Immature natural killer cell (primary cell): ENCODE results near the gene PCDHA4. TPM values are rescaled to one million over a fixed set of nuclear protein-coding genes. Genes with fewer than 3 reads are reported as not detected.
A peak's percentile ranks its signal among the peaks of the same experiment; 100 is the strongest.
"Not testable (repeated sequence)": the region's sequence is repeated elsewhere in the genome, so short reads cannot be mapped to it uniquely, and the experiment has no call there.

Source experiments
- DNase-seq, 3 donors: peaks; one replicate each; pipeline ENCODE4 v3.0.0; 2022; ENCODE audit warnings: mixed read lengths in 1 of 3
- H3K27ac Mint-ChIP-seq, 6 donors: one replicate each; pipeline ENCODE4 v1.8.0; 2020; ENCODE audit warnings: mixed read lengths in 6 of 6, mild to moderate bottlenecking in 5 of 6, inconsistent platforms in 4 of 6, moderate library complexity in 3 of 6
- H3K27me3 Mint-ChIP-seq, 3 donors: one replicate each; pipeline ENCODE4 v1.8.0; 2020 to 2021; ENCODE audit warnings: low read depth in 3 of 3, mild to moderate bottlenecking in 3 of 3, mixed read lengths in 3 of 3, moderate library complexity in 3 of 3, inconsistent platforms in 1 of 3
- H3K36me3 Mint-ChIP-seq, 3 donors: one replicate each; pipeline ENCODE4 v1.8.0; 2020; ENCODE audit warnings: mixed read lengths in 3 of 3, inconsistent platforms in 2 of 3, mild to moderate bottlenecking in 2 of 3
- H3K4me1 Mint-ChIP-seq, 2 donors: one replicate each; pipeline ENCODE4 v1.8.0; 2020; ENCODE audit warnings: inconsistent platforms in 2 of 2, mild to moderate bottlenecking in 2 of 2, mixed read lengths in 2 of 2, moderate library complexity in 1 of 2
- H3K4me3 Mint-ChIP-seq, 5 donors: one replicate each; pipeline ENCODE4 v1.8.0; 2020; ENCODE audit warnings: mild to moderate bottlenecking in 5 of 5, mixed read lengths in 5 of 5, inconsistent platforms in 3 of 5, moderate library complexity in 3 of 5
- H3K9me3 Mint-ChIP-seq, 6 donors: one replicate each; pipeline ENCODE4 v1.8.0; 2020; ENCODE audit warnings: mild to moderate bottlenecking in 6 of 6, mixed read lengths in 6 of 6, inconsistent platforms in 4 of 6, moderate library complexity in 3 of 6
- polyA plus RNA-seq, 3 donors: library from polyadenylated mRNA; unstranded; fragments of 300-500 nt; fragmentation: Illumina TruSeq; gene quantifications; one replicate each; pipeline ENCODE4 v1.2.3, GENCODE V29; 2021

The PCDHA4 gene
- polyA plus RNA-seq: not detected

- Mint-ChIP-seq H3K9me3 (peaks cover 12 to 40% (median 24%) of the 10 kb centered on the region in 6 donors), H3K36me3 (peaks cover 4 to 5% (median 5%) of the 10 kb centered on the region in 3 donors), H3K27ac (no peak within 1 kb of the TSS), H3K4me1 (no peaks in the 10 kb centered on the region), H3K27me3 (peaks cover 6 to 18% (median 18%) of the 10 kb centered on the region in 3 donors), H3K4me3 (peak within 1 kb of the TSS in 1 of 5 donors; percentile 27)
- no peak for DNase-seq
Measured at GRCh38 chr5:140806834-140807775, at the start of gene PCDHA4. TSS of gene PCDHA4 (plus strand) at chr5:140807068.

GRCh38 chr5:140764177-140764973 lies 42.5 kb upstream of the PCDHA4 start:
- Mint-ChIP-seq H3K9me3 (peaks cover 29 to 93% (median 84%) of the 10 kb centered on the region in 6 donors), H3K4me1 (no peaks in the 10 kb centered on the region), H3K27ac (no peak overlapping the region), H3K4me3 (no peak overlapping the region), H3K27me3 (peaks cover 0 to 7% (median 1%) of the 10 kb centered on the region in 3 donors), H3K36me3 (peaks cover 7 to 16% (median 15%) of the 10 kb centered on the region in 3 donors)
- DNase-seq: no peak

GRCh38 chr5:140767444-140767843 lies 39.4 kb upstream of the PCDHA4 start:
- Mint-ChIP-seq H3K9me3 (peaks cover 32 to 95% (median 82%) of the 10 kb centered on the region in 6 donors), H3K4me3 (no peak overlapping the region), H3K4me1 (no peaks in the 10 kb centered on the region), H3K36me3 (peaks cover 7 to 16% (median 12%) of the 10 kb centered on the region in 3 donors), H3K27me3 (peaks cover 0 to 5% (median 3%) of the 10 kb centered on the region in 3 donors), H3K27ac (no peak overlapping the region)
- no peak for DNase-seq

- Mint-ChIP-seq H3K9me3 (peaks cover 21 to 85% (median 62%) of the 10 kb centered on the region in 6 donors), H3K4me3 (peak overlapping the region in 1 of 5 donors; percentile 38), H3K27me3 (peaks cover 0 to 12% (median 0%) of the 10 kb centered on the region in 3 donors), H3K27ac (no peak overlapping the region), H3K36me3 (peaks cover 0 to 18% (median 9%) of the 10 kb centered on the region in 3 donors), H3K4me1 (no peaks in the 10 kb centered on the region)
- DNase-seq: no peak
Measured at GRCh38 chr5:140780512-140780911, 26.4 kb upstream of the PCDHA4 start.

- peaks cover 13 to 33% (median 14%) of the 10 kb centered on the region in 3 donors for H3K27me3 Mint-ChIP-seq
- no peak within 1 kb of the TSS for H3K27ac Mint-ChIP-seq
- no peaks in the 10 kb centered on the region for H3K4me1 Mint-ChIP-seq
- H3K36me3 Mint-ChIP-seq: peaks cover 0 to 17% (median 12%) of the 10 kb centered on the region in 3 donors
- H3K9me3 Mint-ChIP-seq: peaks cover 26 to 78% (median 39%) of the 10 kb centered on the region in 6 donors
- peak within 1 kb of the TSS in 1 of 5 donors; percentile 13 for H3K4me3 Mint-ChIP-seq
- no peak for DNase-seq
Measured at GRCh38 chr5:140785905-140786686, 20.8 kb upstream of the PCDHA4 start, which contains the start of gene PCDHA1. TSS of gene PCDHA1 (plus strand) at chr5:140786140.

- not testable (repeated sequence) for DNase-seq, H3K4me1 Mint-ChIP-seq, H3K27ac Mint-ChIP-seq, H3K4me3 Mint-ChIP-seq
- peaks cover 0 to 13% (median 8%) of the 10 kb centered on the region in 3 donors for H3K36me3 Mint-ChIP-seq
- H3K9me3 Mint-ChIP-seq: peaks cover 26 to 80% (median 39%) of the 10 kb centered on the region in 6 donors
- H3K27me3 Mint-ChIP-seq: peaks cover 17 to 38% (median 18%) of the 10 kb centered on the region in 3 donors
Measured at GRCh38 chr5:140787422-140787821, 19.4 kb upstream of the PCDHA4 start.

GRCh38 chr5:140787849-140788504 lies 18.9 kb upstream of the PCDHA4 start:
- H3K9me3 Mint-ChIP-seq: peaks cover 22 to 80% (median 40%) of the 10 kb centered on the region in 6 donors
- DNase-seq, H3K27ac Mint-ChIP-seq, H3K4me1 Mint-ChIP-seq, H3K4me3 Mint-ChIP-seq: not testable (repeated sequence)
- peaks cover 17 to 36% (median 18%) of the 10 kb centered on the region in 3 donors for H3K27me3 Mint-ChIP-seq
- H3K36me3 Mint-ChIP-seq: peaks cover 0 to 13% (median 12%) of the 10 kb centered on the region in 3 donors

- Mint-ChIP-seq H3K27me3 (peaks cover 14 to 37% (median 17%) of the 10 kb centered on the region in 3 donors), H3K27ac (no peak overlapping the region), H3K4me1 (no peaks in the 10 kb centered on the region), H3K4me3 (no peak overlapping the region), H3K9me3 (peaks cover 21 to 80% (median 47%) of the 10 kb centered on the region in 6 donors), H3K36me3 (peaks cover 0 to 26% (median 8%) of the 10 kb centered on the region in 3 donors)
- no peak for DNase-seq
Measured at GRCh38 chr5:140791089-140791488, 15.8 kb upstream of the PCDHA4 start.

GRCh38 chr5:140794595-140795258 lies 12.1 kb upstream of the PCDHA4 start, which contains the start of gene PCDHA2:
TSS of gene PCDHA2 (plus strand) at chr5:140794852.
- H3K4me3 Mint-ChIP-seq: peak within 1 kb of the TSS in 1 of 5 donors; percentile 25
- peaks cover 9 to 22% (median 9%) of the 10 kb centered on the region in 3 donors for H3K27me3 Mint-ChIP-seq
- H3K9me3 Mint-ChIP-seq: peaks cover 12 to 66% (median 37%) of the 10 kb centered on the region in 6 donors
- H3K36me3 Mint-ChIP-seq: peaks cover 3 to 22% (median 4%) of the 10 kb centered on the region in 3 donors
- DNase-seq: no peak
- H3K27ac Mint-ChIP-seq: no peak within 1 kb of the TSS
- no peaks in the 10 kb centered on the region for H3K4me1 Mint-ChIP-seq

GRCh38 chr5:140795259-140795641 lies 11.6 kb upstream of the PCDHA4 start:
- H3K4me1 Mint-ChIP-seq: no peaks in the 10 kb centered on the region
- no peak for DNase-seq
- H3K27ac Mint-ChIP-seq: no peak overlapping the region
- H3K27me3 Mint-ChIP-seq: peaks cover 7 to 21% (median 7%) of the 10 kb centered on the region in 3 donors
- H3K4me3 Mint-ChIP-seq: no peak overlapping the region
- H3K36me3 Mint-ChIP-seq: peaks cover 3 to 22% (median 3%) of the 10 kb centered on the region in 3 donors
- peaks cover 12 to 68% (median 37%) of the 10 kb centered on the region in 6 donors for H3K9me3 Mint-ChIP-seq

GRCh38 chr5:140796072-140796717 lies 10.7 kb upstream of the PCDHA4 start:
- not testable (repeated sequence) for H3K4me3 Mint-ChIP-seq, DNase-seq, H3K27ac Mint-ChIP-seq, H3K4me1 Mint-ChIP-seq
- Mint-ChIP-seq H3K27me3 (peaks cover 5 to 23% (median 7%) of the 10 kb centered on the region in 3 donors), H3K36me3 (peaks cover 3 to 19% (median 3%) of the 10 kb centered on the region in 3 donors), H3K9me3 (peaks cover 12 to 68% (median 41%) of the 10 kb centered on the region in 6 donors)
